OCI-LY3 (cell line): ENCODE results near the gene MN1.

Experiments
- EZH2phosphoT487 ChIP-seq: fragments of 200-600 bp; shearing (Covaris generic); IDR thresholded peaks from 2 replicates; pipeline ENCODE4 v1.6.1; 2018; ENCODE audit warnings: antibody characterized with exemption, mixed run types, low read depth
- TF ChIP-seq, protein P1 (sequence below): fragments of 200-600, 300-600 bp; sonication (generic); IDR thresholded peaks from 2 replicates; pipeline ENCODE4 v1.5.1; 2014; ENCODE audit warnings: antibody characterized with exemption, low read length, low read depth

DNA sequence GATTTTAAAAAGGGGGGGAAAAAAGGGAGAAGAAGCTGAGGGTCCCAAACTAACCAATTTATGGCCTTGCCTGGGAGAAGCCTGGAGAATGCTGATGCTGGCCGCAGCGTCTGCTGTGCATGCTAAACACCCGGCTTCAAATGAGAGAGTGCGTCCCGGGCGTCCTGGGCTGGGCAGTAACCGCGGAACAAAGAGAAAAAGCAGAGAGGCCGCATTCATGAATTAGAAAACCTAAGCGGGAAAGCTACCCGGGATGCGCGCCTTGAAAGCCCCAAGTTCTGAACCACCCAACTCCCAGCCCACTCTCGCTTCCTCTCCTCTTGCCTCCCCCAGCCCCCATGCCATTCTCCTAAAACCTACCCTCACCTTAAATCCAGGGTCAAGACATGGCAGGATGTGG is 6.5 kb downstream of the MN1 start:
- TF ChIP-seq, protein P1, sequence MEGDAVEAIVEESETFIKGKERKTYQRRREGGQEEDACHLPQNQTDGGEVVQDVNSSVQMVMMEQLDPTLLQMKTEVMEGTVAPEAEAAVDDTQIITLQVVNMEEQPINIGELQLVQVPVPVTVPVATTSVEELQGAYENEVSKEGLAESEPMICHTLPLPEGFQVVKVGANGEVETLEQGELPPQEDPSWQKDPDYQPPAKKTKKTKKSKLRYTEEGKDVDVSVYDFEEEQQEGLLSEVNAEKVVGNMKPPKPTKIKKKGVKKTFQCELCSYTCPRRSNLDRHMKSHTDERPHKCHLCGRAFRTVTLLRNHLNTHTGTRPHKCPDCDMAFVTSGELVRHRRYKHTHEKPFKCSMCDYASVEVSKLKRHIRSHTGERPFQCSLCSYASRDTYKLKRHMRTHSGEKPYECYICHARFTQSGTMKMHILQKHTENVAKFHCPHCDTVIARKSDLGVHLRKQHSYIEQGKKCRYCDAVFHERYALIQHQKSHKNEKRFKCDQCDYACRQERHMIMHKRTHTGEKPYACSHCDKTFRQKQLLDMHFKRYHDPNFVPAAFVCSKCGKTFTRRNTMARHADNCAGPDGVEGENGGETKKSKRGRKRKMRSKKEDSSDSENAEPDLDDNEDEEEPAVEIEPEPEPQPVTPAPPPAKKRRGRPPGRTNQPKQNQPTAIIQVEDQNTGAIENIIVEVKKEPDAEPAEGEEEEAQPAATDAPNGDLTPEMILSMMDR, result no peak
- no peak for TF ChIP-seq EZH2phosphoT487
